Measurements from ENCODE around the gene B3GALT6. TPM values are rescaled to one million over a fixed set of nuclear protein-coding genes. Genes with fewer than 3 reads are reported as not detected.

The B3GALT6 gene
- 19.5 and 30.2 TPM in 2 replicates for total RNA-seq (ENCODE audit: low replicate concordance)
- long read RNA-seq, partial matches to known transcripts: 0 of 1 reads
- long read RNA-seq, other reads (novel, unspliced or antisense): 0 of 1 reads

GRCh38 chr1:1232208-1232795 lies at the start of gene B3GALT6:
B3GALT6 (plus strand) TSS chr1:1232237; CDS start chr1:1232279, 42 bp downstream.
- H3K27ac Mint-ChIP-seq: peak within 1 kb of the TSS; percentile 95
- H3K27me3 Mint-ChIP-seq: no peaks in the 10 kb centered on the region
- H3K4me3 Mint-ChIP-seq: peak within 1 kb of the TSS; percentile 97
- TF ChIP-seq CTCF (conservative IDR thresholded peaks at IDR 0.05): no peak
- DNase-seq (ENCODE audit: extremely low spot score, unreplicated experiment): no peak
- peaks cover 20% of the 10 kb centered on the region for H3K4me1 Mint-ChIP-seq (ENCODE audit: unreplicated experiment)
- peaks cover 13% of the 10 kb centered on the region for H3K36me3 Mint-ChIP-seq
- H3K9me3 Mint-ChIP-seq: no peaks in the 10 kb centered on the region

- no peak for TF ChIP-seq CTCF (conservative IDR thresholded peaks at IDR 0.05)
- Mint-ChIP-seq H3K4me3 (no peak overlapping the region), H3K36me3 (no peaks in the 10 kb centered on the region), H3K4me1 (ENCODE audit: unreplicated experiment) (peaks cover 4% of the 10 kb centered on the region), H3K9me3 (no peaks in the 10 kb centered on the region), H3K27me3 (no peaks in the 10 kb centered on the region), H3K27ac (no peak overlapping the region)
- no peak for DNase-seq (ENCODE audit: extremely low spot score, unreplicated experiment)
Measured at GRCh38 chr1:1182491-1183220, 49.4 kb upstream of the B3GALT6 start.

- no peak for TF ChIP-seq CTCF (conservative IDR thresholded peaks at IDR 0.05)
- Mint-ChIP-seq H3K4me1 (ENCODE audit: unreplicated experiment) (peaks cover 4% of the 10 kb centered on the region), H3K27me3 (no peaks in the 10 kb centered on the region), H3K27ac (no peak overlapping the region), H3K36me3 (no peaks in the 10 kb centered on the region), H3K9me3 (no peaks in the 10 kb centered on the region), H3K4me3 (no peak overlapping the region)
- DNase-seq (ENCODE audit: extremely low spot score, unreplicated experiment): no peak
Measured at GRCh38 chr1:1183221-1183747, 48.8 kb upstream of the B3GALT6 start.

- Mint-ChIP-seq H3K4me3 (no peak overlapping the region), H3K27me3 (no peaks in the 10 kb centered on the region), H3K9me3 (no peaks in the 10 kb centered on the region), H3K36me3 (no peaks in the 10 kb centered on the region), H3K4me1 (ENCODE audit: unreplicated experiment) (peaks cover 4% of the 10 kb centered on the region), H3K27ac (no peak overlapping the region)
- TF ChIP-seq CTCF (conservative IDR thresholded peaks at IDR 0.05): no peak
- DNase-seq (ENCODE audit: extremely low spot score, unreplicated experiment): no peak
Measured at GRCh38 chr1:1183833-1184775, 47.9 kb upstream of the B3GALT6 start.

- no peak for DNase-seq (ENCODE audit: extremely low spot score, unreplicated experiment)
- Mint-ChIP-seq H3K27me3 (peaks cover 2% of the 10 kb centered on the region), H3K4me3 (no peak overlapping the region), H3K27ac (no peak overlapping the region), H3K36me3 (no peaks in the 10 kb centered on the region), H3K4me1 (ENCODE audit: unreplicated experiment) (peaks cover 4% of the 10 kb centered on the region), H3K9me3 (no peaks in the 10 kb centered on the region)
- no peak for TF ChIP-seq CTCF (conservative IDR thresholded peaks at IDR 0.05)
Measured at GRCh38 chr1:1185101-1185765, 46.8 kb upstream of the B3GALT6 start.
